Measurements from ENCODE around the gene TGFA.

TGFA gene

GRCh38 chr2:70553584-70554337 lies at the start of gene TGFA:
Gene TGFA (minus strand): TSS chr2:70553826. CDS start chr2:70553767, 59 bp downstream.
- peak; percentile 51 to 57 for DNase-seq (ENCODE audit: low read depth in 2 of 2)

GRCh38 chr2:70603066-70603465 lies 49.4 kb upstream of the TGFA start:
- no peak for DNase-seq (ENCODE audit: low read depth in 2 of 2)

- no peak for DNase-seq (ENCODE audit: low read depth in 2 of 2)
These were observed 44.6 kb upstream of the TGFA start for GRCh38 chr2:70598197-70598596.

- DNase-seq (ENCODE audit: low read depth in 2 of 2), result no peak
These were observed 43.1 kb upstream of the TGFA start for GRCh38 chr2:70596739-70597138.

- no peak for DNase-seq (ENCODE audit: low read depth in 2 of 2)
These were observed 42.7 kb upstream of the TGFA start for GRCh38 chr2:70596293-70596692.

- no peak for DNase-seq (ENCODE audit: low read depth in 2 of 2)
These were observed 29.5 kb upstream of the TGFA start for GRCh38 chr2:70583091-70583490.

- no peak for DNase-seq (ENCODE audit: low read depth in 2 of 2)
These were observed 26.7 kb upstream of the TGFA start for GRCh38 chr2:70580352-70580751.

- DNase-seq (ENCODE audit: low read depth in 2 of 2), result no peak
These were observed 21.0 kb upstream of the TGFA start for GRCh38 chr2:70574618-70575017.

GRCh38 chr2:70574109-70574508 lies 20.5 kb upstream of the TGFA start:
- DNase-seq (ENCODE audit: low read depth in 2 of 2), result no peak

GRCh38 chr2:70570041-70570661 lies 16.5 kb upstream of the TGFA start:
- no peak for DNase-seq (ENCODE audit: low read depth in 2 of 2)

- no peak for DNase-seq (ENCODE audit: low read depth in 2 of 2)
These were observed 15.9 kb upstream of the TGFA start for GRCh38 chr2:70569559-70569958.

GRCh38 chr2:70566906-70567305 lies 13.3 kb upstream of the TGFA start:
- no peak for DNase-seq (ENCODE audit: low read depth in 2 of 2)

- no peak for DNase-seq (ENCODE audit: low read depth in 2 of 2)
These were observed 12.8 kb upstream of the TGFA start for GRCh38 chr2:70566464-70566863.

GRCh38 chr2:70565039-70565731 lies 11.6 kb upstream of the TGFA start:
- no peak for DNase-seq (ENCODE audit: low read depth in 2 of 2)

GRCh38 chr2:70561893-70562292 lies 8.3 kb upstream of the TGFA start:
- DNase-seq (ENCODE audit: low read depth in 2 of 2), result no peak

GRCh38 chr2:70560442-70560841 lies 6.8 kb upstream of the TGFA start:
- no peak for DNase-seq (ENCODE audit: low read depth in 2 of 2)

- DNase-seq (ENCODE audit: low read depth in 2 of 2), result no peak
These were observed 6.4 kb upstream of the TGFA start for GRCh38 chr2:70560040-70560439.

GRCh38 chr2:70558195-70558808 lies 4.7 kb upstream of the TGFA start:
- DNase-seq (ENCODE audit: low read depth in 2 of 2), result no peak

GRCh38 chr2:70557171-70557838 lies 3.7 kb upstream of the TGFA start:
- DNase-seq (ENCODE audit: low read depth in 2 of 2), result no peak

- DNase-seq (ENCODE audit: low read depth in 2 of 2), result no peak
These were observed 3.0 kb upstream of the TGFA start for GRCh38 chr2:70556608-70557007.

GRCh38 chr2:70554338-70554892 lies 789 bp upstream of the TGFA start:
- DNase-seq (ENCODE audit: low read depth in 2 of 2), result no peak

GRCh38 chr2:70553334-70553583 lies 367 bp downstream of the TGFA start:
- DNase-seq (ENCODE audit: low read depth in 2 of 2), result peak in 1 of 2 donors; percentile 4
